ENCODE data around the gene ABHD17A. TPM values are rescaled to one million over a fixed set of nuclear protein-coding genes. Genes with fewer than 3 reads are reported as not detected.

Gene ABHD17A
- total and polyA plus RNA-seq, 2 experiments from 2014 or later, result 145 to 198 TPM

DNA sequence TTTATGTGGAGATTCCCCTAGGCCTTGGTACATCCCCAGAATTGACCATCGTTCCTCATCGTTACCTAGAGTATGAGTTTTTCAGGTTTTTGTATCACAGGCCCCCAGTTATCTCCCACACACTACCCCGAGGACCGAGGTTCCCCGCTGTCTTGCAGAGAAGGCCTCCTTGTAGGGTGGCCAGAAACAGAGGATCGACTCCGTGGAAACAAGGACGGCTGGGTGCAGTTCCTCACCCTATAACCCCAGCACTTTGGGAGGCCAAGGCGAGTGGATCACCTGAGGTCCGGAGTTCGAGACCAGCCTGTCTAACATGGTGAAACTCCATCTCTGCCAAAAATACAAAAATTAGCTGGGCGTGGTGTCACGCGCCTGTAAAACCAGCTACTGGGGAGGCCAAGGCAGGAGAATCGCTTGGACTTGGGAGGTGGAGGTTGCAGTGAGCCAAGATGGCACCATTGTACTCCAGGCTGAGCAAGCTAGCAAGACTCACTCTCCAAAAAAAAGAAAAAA lies 20.6 kb upstream of the ABHD17A start:
- H3K36me3 ChIP-seq, result no peaks in the 10 kb centered on the region
- DNase-seq (ENCODE audit: low read depth in 1 of 2, low spot score in 1 of 2), result no peak
- no peaks in the 10 kb centered on the region for H3K9me3 ChIP-seq (ENCODE audit: low read depth)
- peak overlapping the region; percentile 82 for H3K27ac ChIP-seq
- H3K4me1 ChIP-seq (ENCODE audit: low read depth), result no peaks in the 10 kb centered on the region
- no peak for TF ChIP-seq CTCF (IDR thresholded peaks at IDR 0.05; ENCODE audit: low read depth, low read length)
- no peaks in the 10 kb centered on the region for H3K27me3 ChIP-seq
- peak overlapping the region; percentile 45 for H3K4me3 ChIP-seq

- H3K4me3 ChIP-seq, result peak within 1 kb of the TSS; percentile 45
- DNase-seq (ENCODE audit: low read depth in 1 of 2, low spot score in 1 of 2), result peak; percentile 98 to 100
- H3K4me1 ChIP-seq (ENCODE audit: low read depth), result no peaks in the 10 kb centered on the region
- TF ChIP-seq CTCF (IDR thresholded peaks at IDR 0.05; ENCODE audit: low read depth, low read length), result no peak
- H3K27me3 ChIP-seq, result no peaks in the 10 kb centered on the region
- H3K9me3 ChIP-seq (ENCODE audit: low read depth), result no peaks in the 10 kb centered on the region
- H3K36me3 ChIP-seq, result no peaks in the 10 kb centered on the region
- peak within 1 kb of the TSS; percentile 82 for H3K27ac ChIP-seq
Observed at GRCh38 chr19:1905110-1905862, 20.0 kb upstream of the ABHD17A start, which contains the start of the genes ADAT3 and SCAMP4. ADAT3 (plus strand) TSS chr19:1905399; CDS start chr19:1912048, 6,649 bp downstream. SCAMP4 (plus strand) TSS chr19:1905399; CDS start chr19:1915020, 9,621 bp downstream.

DNA sequence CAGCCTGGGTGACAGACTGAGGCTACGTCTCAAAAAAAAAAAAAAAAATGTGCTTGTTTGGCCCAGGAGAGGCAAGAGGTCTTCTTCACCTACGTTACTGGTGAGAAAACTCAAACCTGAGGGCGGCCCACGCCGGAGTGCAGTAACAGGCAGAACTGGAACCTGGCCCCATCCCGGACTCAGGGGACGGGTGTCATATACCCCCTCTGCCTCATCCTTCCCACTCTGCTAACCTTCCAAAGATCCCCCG lies 19.5 kb upstream of the ABHD17A start:
- Histone ChIP-seq H3K36me3 (no peaks in the 10 kb centered on the region), H3K9me3 (ENCODE audit: low read depth) (no peaks in the 10 kb centered on the region), H3K27me3 (no peaks in the 10 kb centered on the region), H3K27ac (no peak overlapping the region), H3K4me3 (no peak overlapping the region), H3K4me1 (ENCODE audit: low read depth) (no peaks in the 10 kb centered on the region)
- DNase-seq (ENCODE audit: low read depth in 1 of 2, low spot score in 1 of 2), result no peak
- TF ChIP-seq CTCF (IDR thresholded peaks at IDR 0.05; ENCODE audit: low read depth, low read length), result no peak

DNA sequence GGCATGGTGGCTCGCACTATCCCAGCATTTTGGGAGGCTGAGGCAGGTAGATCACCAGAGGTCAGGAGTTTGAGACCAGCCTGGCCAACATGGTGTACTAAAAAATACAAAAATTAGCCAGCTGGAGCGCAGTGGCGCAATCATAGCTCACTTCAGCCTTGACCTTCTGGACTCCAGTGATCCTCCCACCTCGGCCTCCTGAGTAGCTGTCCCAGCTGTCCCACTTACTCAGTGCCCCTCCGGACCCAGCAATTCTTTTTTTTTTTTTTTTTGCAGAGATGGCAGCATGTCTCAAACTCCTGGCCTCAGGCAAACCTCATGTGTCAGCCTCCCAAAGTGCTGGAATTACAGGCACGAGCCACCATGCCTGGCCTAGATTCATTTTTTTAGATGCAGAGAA lies 17.6 kb upstream of the ABHD17A start:
- no peaks in the 10 kb centered on the region for H3K9me3 ChIP-seq (ENCODE audit: low read depth)
- no peak overlapping the region for H3K27ac ChIP-seq
- no peak overlapping the region for H3K4me3 ChIP-seq
- H3K36me3 ChIP-seq, result no peaks in the 10 kb centered on the region
- no peaks in the 10 kb centered on the region for H3K4me1 ChIP-seq (ENCODE audit: low read depth)
- no peak for DNase-seq (ENCODE audit: low read depth in 1 of 2, low spot score in 1 of 2)
- H3K27me3 ChIP-seq, result no peaks in the 10 kb centered on the region
- TF ChIP-seq CTCF (IDR thresholded peaks at IDR 0.05; ENCODE audit: low read depth, low read length), result no peak

GRCh38 chr19:1901940-1902404 lies 16.7 kb upstream of the ABHD17A start:
- no peaks in the 10 kb centered on the region for H3K9me3 ChIP-seq (ENCODE audit: low read depth)
- no peak for TF ChIP-seq CTCF (IDR thresholded peaks at IDR 0.05; ENCODE audit: low read depth, low read length)
- DNase-seq (ENCODE audit: low read depth in 1 of 2, low spot score in 1 of 2), result no peak
- no peaks in the 10 kb centered on the region for H3K4me1 ChIP-seq (ENCODE audit: low read depth)
- H3K27ac ChIP-seq, result no peak overlapping the region
- no peaks in the 10 kb centered on the region for H3K36me3 ChIP-seq
- H3K27me3 ChIP-seq, result no peaks in the 10 kb centered on the region
- H3K4me3 ChIP-seq, result no peak overlapping the region

Data from cardiac muscle cell (in vitro differentiated cells and primary cell).